Panc1 (cell line): ENCODE measurements around the gene CAVIN1. TPM values are rescaled to one million over a fixed set of nuclear protein-coding genes. Genes with fewer than 3 reads are reported as not detected.

Source experiments
- ATAC-seq: fragments of 200-7000 bp; cut with Tn5 transposase; 2 replicates; pipeline ENCODE4 v1.9.1; 2020; ENCODE audit warnings: mild to moderate bottlenecking, moderate library complexity
- BruUV-seq: library from RNA; stranded (reverse); fragments of 400-500 nt; replicated peaks from 2 replicates; lab custom pipeline; 2021; lab: Mats Ljungman, UMichigan
- CTCF ChIA-PET: fragments of 300-600 bp; sonication (Branson Sonifier 250); formaldehyde crosslinking; loops from one replicate; lab custom pipeline; 2022; ENCODE audit warnings: antibody characterized with exemption; lab: Charles Lee
- POLR2A ChIA-PET: fragments of 300-600 bp; sonication (Branson Sonifier 250); formaldehyde crosslinking; loops from one replicate; lab custom pipeline; 2022; ENCODE audit warnings: antibody characterized with exemption; lab: Charles Lee
- DNase-seq: peaks from one replicate; pipeline ENCODE4 v3.0.0-alpha.2; 2010; ENCODE audit warnings: low read depth, low spot score
- H3K27ac ChIP-seq: 2 replicates; pipeline ENCODE4 v1.5.1; 2011; ENCODE audit warnings: mild to moderate bottlenecking, low read length, inconsistent platforms
- H3K27me3 ChIP-seq: fragments of 200-500 bp; sonication (Bioruptor generic); 2 replicates; pipeline ENCODE4 v1.6.0; 2014; ENCODE audit warnings: low read length, inconsistent platforms; ENCODE audit not compliant: control insufficient read depth, insufficient read depth
- H3K36me3 ChIP-seq: fragments of 200-500 bp; sonication (Bioruptor generic); 2 replicates; pipeline ENCODE4 v1.5.1; 2014; ENCODE audit warnings: inconsistent platforms, mild to moderate bottlenecking, low read length, moderate library complexity; ENCODE audit not compliant: control insufficient read depth, insufficient read depth
- H3K4me1 ChIP-seq: 2 replicates; pipeline ENCODE4 v1.5.1; 2011; ENCODE audit warnings: inconsistent platforms, mild to moderate bottlenecking, low read length, moderate library complexity; ENCODE audit not compliant: control insufficient read depth, insufficient read depth
- H3K4me3 ChIP-seq, 2 experiments: 2 replicates each; pipeline ENCODE4 v1.5.1; 2011 to 2012; ENCODE audit warnings: low read depth in 2 of 2, low read length in 2 of 2, mild to moderate bottlenecking in 2 of 2, inconsistent platforms in 1 of 2, moderate library complexity in 1 of 2
- H3K9me3 ChIP-seq: fragments of 200-500 bp; sonication (Bioruptor generic); 2 replicates; pipeline ENCODE4 v1.5.1; 2014; ENCODE audit warnings: low read depth, mild to moderate bottlenecking, inconsistent platforms, low read length, moderate library complexity; ENCODE audit not compliant: control insufficient read depth, insufficient read depth
- CTCF ChIP-seq: fragments of 450-650 bp; IDR thresholded peaks from 2 replicates; pipeline ENCODE4 v1.5.1; 2017; ENCODE audit warnings: mild to moderate bottlenecking
- POLR2AphosphoS5 ChIP-seq: IDR thresholded peaks from 2 replicates; pipeline ENCODE4 v1.6.1; 2012; ENCODE audit warnings: mild to moderate bottlenecking, low read depth, low read length, moderate library complexity
- REST ChIP-seq, 2 experiments: IDR thresholded peaks; 2 replicates each; pipeline ENCODE4 v1.6.1; 2011 to 2012; ENCODE audit warnings: low read depth in 2 of 2, control low read depth in 1 of 2, low read length in 1 of 2, mild to moderate bottlenecking in 1 of 2, moderate library complexity in 1 of 2; ENCODE audit not compliant: insufficient read depth in 1 of 2
- SIN3A ChIP-seq: IDR thresholded peaks from 2 replicates; pipeline ENCODE4 v1.6.1; 2012; ENCODE audit warnings: low read depth, mild to moderate bottlenecking, low read length, moderate library complexity, borderline replicate concordance; ENCODE audit not compliant: insufficient read depth
- TCF7L2 ChIP-seq: IDR thresholded peaks from 2 replicates; pipeline ENCODE4 v1.6.1; 2011; ENCODE audit warnings: mild to moderate bottlenecking, low read depth, low read length, inconsistent platforms
- in situ Hi-C: cut with HindIII; loops from 2 replicates; pipeline ENCODE4 v1.10.0; 2016; ENCODE audit warnings: low sequenced_read_pairs, low pct_unique_long_range_greater_than_20kb
- intact Hi-C: fragments of 100-400 bp; cut with micrococcal nuclease; formaldehyde crosslinking; loops from one replicate; pipeline ENCODE4 v1.10.0; 2022; ENCODE audit not compliant: unreplicated experiment
- total RNA-seq: library from RNA; stranded (reverse); gene quantifications from one replicate; pipeline ENCODE4 v1.2.1, GENCODE V29; 2021; ENCODE audit not compliant: unreplicated experiment

Gene CAVIN1
- total RNA-seq, 1 experiment from 2014 or later, result 315 TPM

GRCh38 chr17:42431758-42432161 lies 8.7 kb upstream of the CAVIN1 start:
- Histone ChIP-seq H3K27ac (no peak overlapping the region), H3K36me3 (no peaks in the 10 kb centered on the region), H3K4me3 (no peak overlapping the region), H3K9me3 (no peaks in the 10 kb centered on the region), H3K4me1 (peaks cover 4% of the 10 kb centered on the region; the same call in 1 of the 2 replicates), H3K27me3 (no peaks in the 10 kb centered on the region)
- BruUV-seq, result no TSS peak
- TF ChIP-seq SIN3A, result no peak
- TF ChIP-seq POLR2AphosphoS5, result no peak
- TF ChIP-seq REST (IDR thresholded peaks at IDR 0.05; ENCODE audit: insufficient read depth in 1 of 2, low read depth in 2 of 2, low read length in 1 of 2), result no peak
- no peak for TF ChIP-seq TCF7L2
- no peak for TF ChIP-seq CTCF
- DNase-seq (no peak), ATAC-seq (no peak)
- ChIA-PET POLR2A (no interaction called here), CTCF (interaction anchor here (0.8 kb wide), 1 partner anchor 9 kb away, joined by 5 read pairs; the partner anchor contains the start of gene CAVIN1)
- in situ Hi-C loops, result no loop called here
- intact Hi-C loops, result no loop called here

GRCh38 chr17:42429726-42430447 lies 6.8 kb upstream of the CAVIN1 start:
- no peaks in the 10 kb centered on the region for H3K9me3 ChIP-seq
- H3K4me3 ChIP-seq, result no peak overlapping the region
- CTCF ChIA-PET, result no interaction called here
- DNase-seq (no peak), ATAC-seq (no peak)
- peaks cover 11% of the 10 kb centered on the region for H3K4me1 ChIP-seq
- no peak for TF ChIP-seq REST (IDR thresholded peaks at IDR 0.05; ENCODE audit: insufficient read depth in 1 of 2, low read depth in 2 of 2, low read length in 1 of 2)
- TF ChIP-seq TCF7L2, result no peak
- no peak for TF ChIP-seq POLR2AphosphoS5
- TF ChIP-seq SIN3A, result no peak
- TF ChIP-seq CTCF, result no peak
- BruUV-seq, result no TSS peak
- in situ Hi-C loops, result no loop called here
- no peaks in the 10 kb centered on the region for H3K27me3 ChIP-seq
- no peaks in the 10 kb centered on the region for H3K36me3 ChIP-seq
- H3K27ac ChIP-seq, result no peak overlapping the region
- POLR2A ChIA-PET, result no interaction called here
- intact Hi-C loops, result loop anchor here (10.0 kb wide), 1 partner anchor 95 kb away; no protein-coding TSS in a partner anchor
